Nephron (organoid): ENCODE measurements around the gene ANO4.

Experiments
- H3K27ac Mint-ChIP-seq, 3 experiments: 2 replicates each; pipeline ENCODE4 v1.8.0; 2020; ENCODE audit warnings: mixed read lengths in 3 of 3, mild to moderate bottlenecking in 2 of 3, moderate library complexity in 1 of 3
- H3K27me3 Mint-ChIP-seq: 2 replicates; pipeline ENCODE4 v1.8.0; 2021; ENCODE audit warnings: low read depth, mild to moderate bottlenecking, moderate library complexity, mixed read lengths
- H3K36me3 Mint-ChIP-seq: 2 replicates; pipeline ENCODE4 v1.8.0; 2020; ENCODE audit warnings: low read depth, mixed read lengths
- H3K4me1 Mint-ChIP-seq: 2 replicates; pipeline ENCODE4 v1.8.0; 2020; ENCODE audit warnings: mixed read lengths
- H3K4me3 Mint-ChIP-seq, 3 experiments: 2 replicates each; pipeline ENCODE4 v1.8.0; 2020; ENCODE audit warnings: mild to moderate bottlenecking in 3 of 3, mixed read lengths in 3 of 3, moderate library complexity in 2 of 3
- H3K9me3 Mint-ChIP-seq: 2 replicates; pipeline ENCODE4 v1.8.0; 2020; ENCODE audit warnings: mixed read lengths
- CTCF ChIP-seq, 3 experiments: fragments of 200-600 bp; sonication (generic); IDR thresholded peaks; one replicate each; pipeline ENCODE4 v1.5.0; 2021; ENCODE audit warnings: antibody characterized with exemption in 3 of 3; ENCODE audit not compliant: unreplicated experiment in 3 of 3

The ANO4 gene

GRCh38 chr12:100901266-100901665, 106.7 kb downstream of the ANO4 start:
- Mint-ChIP-seq H3K27ac (no peak overlapping the region), H3K4me3 (no peak overlapping the region), H3K9me3 (no peaks in the 10 kb centered on the region), H3K4me1 (no peaks in the 10 kb centered on the region), H3K36me3 (no peaks in the 10 kb centered on the region), H3K27me3 (peaks cover 3% of the 10 kb centered on the region)
- TF ChIP-seq CTCF (IDR thresholded peaks at IDR 0.05; ENCODE audit: unreplicated experiment in 3 of 3): no peak

GRCh38 chr12:100904270-100904669, 109.7 kb downstream of the ANO4 start:
- Mint-ChIP-seq H3K4me1 (no peaks in the 10 kb centered on the region), H3K9me3 (no peaks in the 10 kb centered on the region), H3K36me3 (no peaks in the 10 kb centered on the region), H3K4me3 (no peak overlapping the region), H3K27ac (no peak overlapping the region), H3K27me3 (peaks cover 3% of the 10 kb centered on the region)
- no peak for TF ChIP-seq CTCF (IDR thresholded peaks at IDR 0.05; ENCODE audit: unreplicated experiment in 3 of 3)

GRCh38 chr12:100908501-100908900, 113.9 kb downstream of the ANO4 start:
- H3K4me3 Mint-ChIP-seq: no peak overlapping the region
- no peak for TF ChIP-seq CTCF (IDR thresholded peaks at IDR 0.05; ENCODE audit: unreplicated experiment in 3 of 3)
- H3K4me1 Mint-ChIP-seq: no peaks in the 10 kb centered on the region
- no peaks in the 10 kb centered on the region for H3K36me3 Mint-ChIP-seq
- no peak overlapping the region for H3K27ac Mint-ChIP-seq
- peaks cover 4% of the 10 kb centered on the region for H3K27me3 Mint-ChIP-seq
- no peaks in the 10 kb centered on the region for H3K9me3 Mint-ChIP-seq

- H3K4me1 Mint-ChIP-seq: no peaks in the 10 kb centered on the region
- peaks cover 4% of the 10 kb centered on the region for H3K27me3 Mint-ChIP-seq
- H3K4me3 Mint-ChIP-seq: no peak overlapping the region
- H3K27ac Mint-ChIP-seq: no peak overlapping the region
- no peaks in the 10 kb centered on the region for H3K36me3 Mint-ChIP-seq
- H3K9me3 Mint-ChIP-seq: no peaks in the 10 kb centered on the region
- TF ChIP-seq CTCF (IDR thresholded peaks at IDR 0.05; ENCODE audit: unreplicated experiment in 3 of 3): no peak
These were observed 119.5 kb downstream of the ANO4 start for GRCh38 chr12:100913872-100914592.

GRCh38 chr12:100919116-100919515, 124.5 kb downstream of the ANO4 start:
- no peak overlapping the region for H3K27ac Mint-ChIP-seq
- TF ChIP-seq CTCF (IDR thresholded peaks at IDR 0.05; ENCODE audit: unreplicated experiment in 3 of 3): no peak

GRCh38 chr12:100920493-100920892, 125.9 kb downstream of the ANO4 start:
- H3K4me3 Mint-ChIP-seq: no peak overlapping the region

More at GRCh38 chr12:100919116-100919515, 124.5 kb downstream of the ANO4 start:
- no peaks in the 10 kb centered on the region for H3K36me3 Mint-ChIP-seq
- H3K27me3 Mint-ChIP-seq: no peaks in the 10 kb centered on the region
- H3K4me1 Mint-ChIP-seq: no peaks in the 10 kb centered on the region
- H3K9me3 Mint-ChIP-seq: no peaks in the 10 kb centered on the region
- H3K4me3 Mint-ChIP-seq: no peak overlapping the region

More at GRCh38 chr12:100920493-100920892, 125.9 kb downstream of the ANO4 start:
- Mint-ChIP-seq H3K4me1 (no peaks in the 10 kb centered on the region), H3K27ac (no peak overlapping the region), H3K36me3 (no peaks in the 10 kb centered on the region), H3K9me3 (no peaks in the 10 kb centered on the region), H3K27me3 (no peaks in the 10 kb centered on the region)
- TF ChIP-seq CTCF (IDR thresholded peaks at IDR 0.05; ENCODE audit: unreplicated experiment in 3 of 3): no peak
